ENCODE data around the gene WDR54.

GRCh38 chr2:74441690-74442482 is 20.4 kb downstream of the WDR54 start, which contains the start of gene RTKN:
- TF ChIP-seq CTCF (IDR thresholded peaks at IDR 0.05), result no peak
- no peak for TF ChIP-seq POLR2A (IDR thresholded peaks at IDR 0.05)

Data from adrenal gland (tissue), 5 donors.